LNCaP clone FGC (cell line): Measurements from ENCODE around the gene MT1HL1.

Source experiments
- DNase-seq: peaks from one replicate; pipeline ENCODE4 v3.0.0-alpha.2; 2011; ENCODE audit warnings: low read depth
- H3K4me3 ChIP-seq: 2 replicates; pipeline ENCODE4 v1.5.1; 2011; ENCODE audit warnings: mild to moderate bottlenecking, low read depth, low read length, control low read depth
- CTCF ChIP-seq: IDR thresholded peaks from 2 replicates; pipeline ENCODE4 v1.5.1; 2012; ENCODE audit warnings: mild to moderate bottlenecking; ENCODE audit not compliant: control insufficient read depth, insufficient read depth; ENCODE audit errors: extremely low read depth

Gene MT1HL1

GRCh38 chr1:236997882-236998281, 6.4 kb downstream of the MT1HL1 start:
- no peak for DNase-seq
- H3K4me3 ChIP-seq, result no peak overlapping the region
- TF ChIP-seq CTCF, result no peak

DNA sequence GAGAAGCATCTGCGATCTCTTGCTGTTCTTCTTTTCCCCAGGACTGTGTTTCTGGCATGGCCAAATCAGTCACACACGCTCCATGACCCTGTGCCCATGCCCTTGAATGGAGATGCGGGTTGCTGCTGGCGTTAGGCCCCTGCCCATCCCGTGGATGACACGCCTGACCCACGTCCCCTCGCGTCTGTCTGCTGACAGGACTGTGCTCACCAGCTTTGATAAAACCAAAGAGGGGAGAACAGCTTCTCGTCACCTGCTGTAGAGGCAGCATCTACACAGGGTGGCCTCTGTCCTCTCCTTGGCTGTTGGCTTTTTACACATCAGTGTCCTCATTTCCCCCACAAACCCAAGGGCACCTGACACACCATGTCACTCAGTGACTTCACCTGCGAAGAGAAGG, 6.9 kb downstream of the MT1HL1 start:
- no peak overlapping the region for H3K4me3 ChIP-seq
- no peak for DNase-seq
- no peak for TF ChIP-seq CTCF

DNA sequence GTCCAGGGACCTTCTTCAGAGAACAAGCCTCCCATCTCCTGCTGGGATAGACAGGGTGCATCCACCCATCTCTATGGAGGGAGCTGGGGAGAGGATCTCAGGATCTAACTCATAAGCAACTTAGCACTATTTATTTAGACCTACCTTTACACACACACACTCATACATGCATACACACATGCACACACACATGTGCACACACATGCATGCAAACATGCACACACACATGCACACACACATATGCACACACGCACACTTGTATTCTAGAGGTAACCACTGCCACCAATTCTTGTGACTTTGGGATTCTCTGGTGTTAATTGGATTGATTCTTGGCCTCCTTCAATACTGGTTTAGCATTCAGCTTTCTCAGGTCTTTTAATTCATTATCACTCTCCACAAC, 9.8 kb downstream of the MT1HL1 start:
- no peak for TF ChIP-seq CTCF
- no peak overlapping the region for H3K4me3 ChIP-seq

GRCh38 chr1:236992449-236992848, 11.8 kb downstream of the MT1HL1 start:
- no peak for TF ChIP-seq CTCF
- no peak for DNase-seq
- H3K4me3 ChIP-seq, result no peak overlapping the region

More for the DNA sequence above, 9.8 kb downstream of the MT1HL1 start:
- no peak for DNase-seq

DNA sequence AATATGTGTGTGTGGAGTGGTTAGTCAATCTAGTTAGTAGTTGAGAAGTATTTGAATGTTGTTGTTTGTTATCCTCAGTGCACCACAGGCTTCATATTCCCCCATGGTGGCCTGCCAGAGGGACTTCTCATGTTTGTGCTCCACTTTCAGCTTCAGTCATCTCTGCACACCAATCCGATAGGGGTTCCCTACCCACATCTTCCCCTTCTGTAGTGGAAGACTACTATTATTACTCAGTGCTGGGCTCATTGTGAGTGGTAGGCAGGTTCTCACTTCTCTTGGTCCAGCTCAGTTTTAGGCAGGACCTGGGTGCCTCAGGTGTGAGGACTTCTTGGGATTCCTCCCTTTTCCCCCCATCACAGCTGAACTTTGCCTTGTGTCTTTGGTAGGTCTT, 14.2 kb downstream of the MT1HL1 start:
- TF ChIP-seq CTCF, result no peak
- H3K4me3 ChIP-seq, result no peak overlapping the region
- no peak for DNase-seq

GRCh38 chr1:236989290-236990051, 14.8 kb downstream of the MT1HL1 start:
- no peak for DNase-seq
- H3K4me3 ChIP-seq, result no peak overlapping the region
- no peak for TF ChIP-seq CTCF

DNA sequence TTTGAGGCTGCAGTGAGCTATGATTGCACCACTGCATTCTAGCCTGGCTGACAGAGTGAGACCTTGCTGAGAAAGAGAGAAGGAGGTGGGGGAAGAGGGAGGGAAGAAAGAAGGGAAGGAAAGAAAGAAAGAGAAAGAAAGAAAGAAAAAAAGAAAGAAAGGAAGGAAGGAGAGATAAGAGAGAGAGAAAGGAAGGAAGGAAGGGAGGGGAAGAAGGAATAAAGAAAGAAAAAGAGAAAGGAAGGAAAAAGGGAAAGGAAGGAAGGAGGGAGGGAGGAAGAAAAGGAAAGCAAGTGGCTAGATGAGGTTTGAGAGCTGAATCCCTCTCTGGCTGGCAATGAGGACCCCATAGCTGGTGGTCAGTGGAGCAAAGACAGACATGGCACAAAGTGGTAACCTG, 20.4 kb downstream of the MT1HL1 start:
- no peak for TF ChIP-seq CTCF
- DNase-seq, result no peak
- no peak overlapping the region for H3K4me3 ChIP-seq
